Loucy (cell line): ENCODE data around the gene TGM5.

ENCODE experiments used
- H2AFZ ChIP-seq: fragments of 200-600 bp; sonication (generic); 2 replicates; pipeline ENCODE4 v1.6.0; 2016; ENCODE audit warnings: antibody characterized with exemption, mild to moderate bottlenecking, low read length, moderate library complexity
- H3F3A ChIP-seq: fragments of 200-600 bp; 2 replicates; pipeline ENCODE4 v1.6.0; 2016; ENCODE audit warnings: antibody characterized with exemption, low read depth, mild to moderate bottlenecking
- H3K27me3 ChIP-seq: fragments of 200-600 bp; sonication (generic); 2 replicates; pipeline ENCODE4 v1.6.1; 2014; ENCODE audit warnings: low read length, mild to moderate bottlenecking; ENCODE audit not compliant: insufficient read depth, poor library complexity, severe bottlenecking
- H3K36me3 ChIP-seq: fragments of 200-600 bp; sonication (generic); 2 replicates; pipeline ENCODE4 v1.6.1; 2016; ENCODE audit warnings: low read length; ENCODE audit not compliant: insufficient read depth
- H3K4me1 ChIP-seq: fragments of 200-600 bp; sonication (generic); 2 replicates; pipeline ENCODE4 v1.5.1; 2014; ENCODE audit warnings: low read length, mild to moderate bottlenecking; ENCODE audit not compliant: insufficient read depth, poor library complexity, severe bottlenecking
- H3K4me2 ChIP-seq: fragments of 200-600 bp; sonication (generic); 2 replicates; pipeline ENCODE4 v1.6.0; 2014; ENCODE audit warnings: antibody characterized with exemption, low read length, low read depth, mild to moderate bottlenecking; ENCODE audit not compliant: poor library complexity, severe bottlenecking
- H3K4me3 ChIP-seq: fragments of 200-600 bp; sonication (generic); 2 replicates; pipeline ENCODE4 v1.5.1; 2014; ENCODE audit warnings: low read length, mild to moderate bottlenecking, mixed read lengths; ENCODE audit not compliant: poor library complexity, severe bottlenecking
- H3K79me2 ChIP-seq: fragments of 200-600 bp; sonication (generic); 2 replicates; pipeline ENCODE4 v1.6.1; 2014; ENCODE audit warnings: low read length; ENCODE audit not compliant: insufficient read depth
- H3K9ac ChIP-seq: fragments of 200-600 bp; sonication (generic); 2 replicates; pipeline ENCODE4 v1.6.0; 2014; ENCODE audit warnings: mild to moderate bottlenecking, low read depth, low read length, moderate library complexity; ENCODE audit not compliant: poor library complexity, severe bottlenecking
- H3K9me2 ChIP-seq: fragments of 200-600 bp; sonication (generic); replicated peaks from 2 replicates; pipeline ENCODE4 v1.6.1; 2016; ENCODE audit warnings: low read depth, low read length, mixed read lengths
- H3K9me3 ChIP-seq: fragments of 200-600 bp; sonication (generic); 2 replicates; pipeline ENCODE4 v1.6.1; 2014; ENCODE audit warnings: mild to moderate bottlenecking, antibody characterized with exemption, low read length, low read depth; ENCODE audit not compliant: insufficient read depth
- H4K20me1 ChIP-seq: fragments of 200-600 bp; sonication (generic); 2 replicates; pipeline ENCODE4 v1.6.0; 2014; ENCODE audit warnings: antibody characterized with exemption, low read length, mild to moderate bottlenecking; ENCODE audit not compliant: insufficient read depth, poor library complexity, severe bottlenecking
- EZH2phosphoT487 ChIP-seq: fragments of 200-600 bp; IDR thresholded peaks from 2 replicates; pipeline ENCODE4 v1.6.1; 2018; ENCODE audit warnings: antibody characterized with exemption, mild to moderate bottlenecking, moderate library complexity, borderline replicate concordance
- TF ChIP-seq, protein P1 (sequence below): fragments of 200-600 bp; sonication (generic); conservative IDR thresholded peaks from 2 replicates; pipeline ENCODE4 v1.5.1; 2014; ENCODE audit warnings: mild to moderate bottlenecking, antibody characterized with exemption, low read length

The TGM5 gene

DNA sequence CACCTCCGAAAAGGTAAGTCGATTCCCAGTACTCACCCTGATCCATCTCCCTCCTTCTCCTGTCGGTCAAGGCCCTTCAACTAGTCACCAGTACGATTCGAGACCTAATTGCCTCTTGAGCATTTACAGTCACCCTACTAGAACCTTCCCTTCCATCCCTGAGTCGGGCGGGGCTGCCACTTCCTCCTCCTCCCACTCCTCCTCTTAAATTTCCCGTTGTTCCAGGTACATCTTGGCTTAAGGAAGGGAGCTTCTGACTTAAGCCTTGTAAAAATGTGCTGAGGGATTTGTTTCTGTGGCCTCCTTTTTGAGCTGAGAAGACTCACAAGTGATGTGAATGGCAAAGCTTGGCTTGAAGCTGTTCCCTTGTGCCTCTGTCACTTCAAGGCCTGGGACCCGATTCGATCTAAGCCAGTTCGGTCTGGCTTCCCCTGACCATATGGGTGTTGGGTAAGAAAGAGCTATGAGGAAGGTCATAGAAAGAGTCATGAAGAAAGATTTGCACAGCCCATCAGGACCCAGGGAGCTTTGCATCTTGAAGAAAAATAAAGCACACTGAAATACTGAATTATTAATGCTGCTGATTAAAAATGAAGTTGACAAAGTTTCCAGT is 35.6 kb upstream of the TGM5 start, which contains the start of gene TGM7:
Gene TGM7 (minus strand): TSS at position 51 of the 613 bp plus-strand sequence.
- Histone ChIP-seq H3K4me3 (no peak within 1 kb of the TSS), H3F3A (no peaks in the 10 kb centered on the region), H3K9me2 (no peaks in the 10 kb centered on the region), H2AFZ (no peak within 1 kb of the TSS), H3K9me3 (no peaks in the 10 kb centered on the region), H3K36me3 (no peaks in the 10 kb centered on the region), H3K9ac (no peak within 1 kb of the TSS), H3K4me2 (no peak within 1 kb of the TSS), H3K27me3 (no peaks in the 10 kb centered on the region), H4K20me1 (no peaks in the 10 kb centered on the region), H3K4me1 (no peaks in the 10 kb centered on the region), H3K79me2 (no peaks in the 10 kb centered on the region)
- no peak for TF ChIP-seq EZH2phosphoT487
- TF ChIP-seq, protein P1, sequence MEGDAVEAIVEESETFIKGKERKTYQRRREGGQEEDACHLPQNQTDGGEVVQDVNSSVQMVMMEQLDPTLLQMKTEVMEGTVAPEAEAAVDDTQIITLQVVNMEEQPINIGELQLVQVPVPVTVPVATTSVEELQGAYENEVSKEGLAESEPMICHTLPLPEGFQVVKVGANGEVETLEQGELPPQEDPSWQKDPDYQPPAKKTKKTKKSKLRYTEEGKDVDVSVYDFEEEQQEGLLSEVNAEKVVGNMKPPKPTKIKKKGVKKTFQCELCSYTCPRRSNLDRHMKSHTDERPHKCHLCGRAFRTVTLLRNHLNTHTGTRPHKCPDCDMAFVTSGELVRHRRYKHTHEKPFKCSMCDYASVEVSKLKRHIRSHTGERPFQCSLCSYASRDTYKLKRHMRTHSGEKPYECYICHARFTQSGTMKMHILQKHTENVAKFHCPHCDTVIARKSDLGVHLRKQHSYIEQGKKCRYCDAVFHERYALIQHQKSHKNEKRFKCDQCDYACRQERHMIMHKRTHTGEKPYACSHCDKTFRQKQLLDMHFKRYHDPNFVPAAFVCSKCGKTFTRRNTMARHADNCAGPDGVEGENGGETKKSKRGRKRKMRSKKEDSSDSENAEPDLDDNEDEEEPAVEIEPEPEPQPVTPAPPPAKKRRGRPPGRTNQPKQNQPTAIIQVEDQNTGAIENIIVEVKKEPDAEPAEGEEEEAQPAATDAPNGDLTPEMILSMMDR = no peak

DNA sequence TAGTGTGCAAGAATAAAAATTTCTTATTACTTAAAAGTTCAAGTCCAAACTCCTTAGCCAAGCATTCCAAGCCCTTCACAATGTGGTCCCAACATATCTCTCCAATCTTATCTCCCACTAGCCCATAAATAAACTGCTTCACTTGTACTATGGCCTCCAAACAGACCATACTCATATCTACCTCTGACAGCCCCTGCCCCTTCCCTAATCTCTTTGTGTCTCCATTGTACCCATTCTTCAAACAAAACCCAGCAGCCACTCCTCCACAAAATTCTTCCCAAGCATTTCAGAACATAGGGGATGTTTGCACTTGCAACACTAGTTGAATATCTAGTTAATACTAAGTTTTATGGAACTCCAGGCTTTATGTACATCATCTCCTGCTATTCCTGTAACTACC is 33.2 kb upstream of the TGM5 start:
- Histone ChIP-seq H3K4me1 (no peaks in the 10 kb centered on the region), H3K36me3 (no peaks in the 10 kb centered on the region), H3K9ac (no peak overlapping the region), H2AFZ (no peak overlapping the region), H3K27me3 (no peaks in the 10 kb centered on the region), H3K9me2 (no peaks in the 10 kb centered on the region), H3K4me3 (no peak overlapping the region), H3F3A (no peaks in the 10 kb centered on the region), H4K20me1 (no peaks in the 10 kb centered on the region), H3K9me3 (no peaks in the 10 kb centered on the region), H3K4me2 (no peak overlapping the region), H3K79me2 (no peaks in the 10 kb centered on the region)
- no peak for TF ChIP-seq EZH2phosphoT487
- TF ChIP-seq, protein P1 = no peak

DNA sequence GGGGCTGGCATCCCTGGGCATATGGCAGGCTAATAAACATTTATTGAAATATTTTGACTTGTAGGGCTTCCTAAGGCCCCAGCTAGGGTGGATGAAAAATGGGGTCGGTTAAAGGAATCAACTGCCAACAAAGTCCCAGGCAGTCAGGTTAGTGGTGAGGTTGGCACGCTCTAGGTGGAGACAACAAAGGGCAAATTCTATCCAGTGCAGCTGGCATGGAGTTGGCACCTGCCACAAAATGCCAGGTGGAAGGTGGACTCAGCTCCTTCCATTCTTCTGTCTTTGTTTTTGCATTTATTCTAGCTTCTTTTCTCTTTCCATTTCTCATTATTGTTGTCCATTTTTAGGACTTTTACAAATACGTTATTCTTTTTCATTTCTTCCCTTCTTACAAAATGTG is 32.7 kb upstream of the TGM5 start:
- no peak overlapping the region for H3K9ac ChIP-seq
- no peak overlapping the region for H3K4me2 ChIP-seq
- H3K36me3 ChIP-seq = no peaks in the 10 kb centered on the region
- H3K4me3 ChIP-seq = no peak overlapping the region
- H4K20me1 ChIP-seq = no peaks in the 10 kb centered on the region
- H3K4me1 ChIP-seq = no peaks in the 10 kb centered on the region
- H3K9me3 ChIP-seq = no peaks in the 10 kb centered on the region
- no peaks in the 10 kb centered on the region for H3K9me2 ChIP-seq
- H3K79me2 ChIP-seq = no peaks in the 10 kb centered on the region
- no peak for TF ChIP-seq EZH2phosphoT487
- TF ChIP-seq, protein P1 = no peak
- no peaks in the 10 kb centered on the region for H3K27me3 ChIP-seq
- no peak overlapping the region for H2AFZ ChIP-seq
- H3F3A ChIP-seq = no peaks in the 10 kb centered on the region
